HepG2 (cell line): Measurements from ENCODE around the gene CLRN3. TPM values are rescaled to one million over a fixed set of nuclear protein-coding genes. Genes with fewer than 3 reads are reported as not detected.

ENCODE experiments used
- ATAC-seq: fragments of 200-7000 bp; cut with Tn5 transposase; 3 replicates; pipeline ENCODE4 v1.9.1; 2020; ENCODE audit warnings: mild to moderate bottlenecking, moderate library complexity
- BruUV-seq: library from RNA; stranded (reverse); fragments of 400-500 nt; replicated peaks from 2 replicates; lab custom pipeline; 2021; lab: Mats Ljungman, UMichigan
- CTCF ChIA-PET: fragments of 300-600 bp; formaldehyde crosslinking; extraction: SDS; loops from one replicate; lab custom pipeline; 2021; ENCODE audit warnings: low total read pairs, inconsistent platforms, low intra/inter-chr PET ratio; lab: Yijun Ruan, JAX
- POLR2A ChIA-PET: fragments of 350-600 bp; sonication (Branson Sonifier 250); formaldehyde crosslinking; loops from one replicate; lab custom pipeline; 2020; ENCODE audit warnings: antibody characterized with exemption, inconsistent platforms; lab: Yijun Ruan, JAX
- DNase-seq: peaks from one replicate; pipeline ENCODE4 v3.0.0-alpha.2; 2015; ENCODE audit warnings: low spot score
- FAIRE-seq: peaks from 3 replicates; lab custom pipeline; 2011; peaks lifted over from hg19 to GRCh38; lab: Jason Lieb, UNC
- H2AFZ ChIP-seq: one replicate; pipeline ENCODE4 v1.6.1; 2011; ENCODE audit warnings: low read length, inconsistent platforms
- H3K27ac ChIP-seq: fragments of 300-600 bp; 3 replicates; pipeline ENCODE4 v1.8.0; 2011; ENCODE audit warnings: mixed run types, mild to moderate bottlenecking, mixed read lengths, low read length, inconsistent platforms; ENCODE audit not compliant: insufficient read depth; ENCODE audit errors: extremely low read length
- H3K27me3 ChIP-seq, 2 experiments: fragments of 200-600 bp in 1 of 2; 2 replicates in 1 of 2; 3 replicates in 1 of 2; pipeline versions ENCODE4 v1.6.0 to v1.8.0; 2011; ENCODE audit warnings: low read length in 2 of 2, mild to moderate bottlenecking in 2 of 2, moderate library complexity in 2 of 2, inconsistent platforms in 1 of 2; ENCODE audit not compliant: insufficient read depth in 2 of 2, control insufficient read depth in 1 of 2
- H3K36me3 ChIP-seq, 2 experiments: fragments of 200-600 bp in 1 of 2; replicated peaks in 1 of 2; 2 replicates in 1 of 2; 3 replicates in 1 of 2; pipeline versions ENCODE4 v1.5.1 to v1.8.0; 2011; ENCODE audit warnings: low read length in 2 of 2, inconsistent platforms in 1 of 2; ENCODE audit not compliant: insufficient read depth in 2 of 2, control insufficient read depth in 1 of 2
- H3K4me1 ChIP-seq: 2 replicates; pipeline ENCODE4 v1.5.1; 2012; ENCODE audit warnings: low read length, inconsistent platforms; ENCODE audit not compliant: insufficient read depth
- H3K4me2 ChIP-seq: 2 replicates; pipeline ENCODE4 v1.6.0; 2011; ENCODE audit warnings: low read depth, low read length, inconsistent platforms
- H3K4me3 ChIP-seq, 3 experiments: fragments of 200-600 bp in 1 of 3; sonication (generic), shearing (Covaris generic) in 1 of 3; replicated peaks in 1 of 3; 2 replicates each; pipeline ENCODE4 v1.5.1; 2011 to 2016; ENCODE audit warnings: low read length in 3 of 3, inconsistent platforms in 2 of 3, low read depth in 2 of 3, mild to moderate bottlenecking in 2 of 3, control low read depth in 1 of 3, mixed read lengths in 1 of 3; ENCODE audit not compliant: insufficient read depth in 1 of 3
- H3K79me2 ChIP-seq: one replicate; pipeline ENCODE4 v1.6.1; 2011; ENCODE audit warnings: low read length, inconsistent platforms; ENCODE audit not compliant: insufficient read depth
- H3K9ac ChIP-seq: 2 replicates; pipeline ENCODE4 v1.6.0; 2011; ENCODE audit warnings: mild to moderate bottlenecking, low read depth, low read length, inconsistent platforms; ENCODE audit not compliant: insufficient read depth
- H3K9me3 ChIP-seq: 2 replicates; pipeline ENCODE4 v1.5.1; 2012; ENCODE audit warnings: mild to moderate bottlenecking, low read length
- H4K20me1 ChIP-seq: 2 replicates; pipeline ENCODE4 v1.6.0; 2011; ENCODE audit warnings: inconsistent platforms, mild to moderate bottlenecking, low read length, moderate library complexity; ENCODE audit not compliant: insufficient read depth
- FOXM1 ChIP-seq: sonication (generic); formaldehyde crosslinking; IDR thresholded peaks from 2 replicates; pipeline ENCODE4 v1.5.0; 2020; ENCODE audit warnings: missing genetic modification reagents
- HNF4G ChIP-seq, 2 experiments: sonication (generic) in 1 of 2; formaldehyde crosslinking in 1 of 2; IDR thresholded peaks; 2 replicates each; pipeline versions ENCODE4 v1.4.0 to v1.6.1; 2011 to 2020; ENCODE audit warnings: borderline replicate concordance in 2 of 2, low read depth in 2 of 2, mild to moderate bottlenecking in 2 of 2, low read length in 1 of 2, missing genetic modification reagents in 1 of 2, moderate library complexity in 1 of 2
- NCOR1 ChIP-seq: fragments of 200-600 bp; sonication (generic); IDR thresholded peaks from 2 replicates; pipeline ENCODE4 v1.7.0; 2017; ENCODE audit warnings: antibody characterized with exemption, low read length, borderline replicate concordance
- NFAT5 ChIP-seq: sonication (generic); formaldehyde crosslinking; IDR thresholded peaks from 2 replicates; pipeline ENCODE4 v1.4.0; 2020; ENCODE audit warnings: missing genetic modification reagents
- POGZ ChIP-seq: sonication (generic); formaldehyde crosslinking; IDR thresholded peaks from 2 replicates; pipeline ENCODE4 v1.4.0; 2020; ENCODE audit warnings: mild to moderate bottlenecking, missing genetic modification reagents
- TEAD3 ChIP-seq: optimal IDR thresholded peaks from 2 replicates; pipeline ENCODE3; 2016; ENCODE audit warnings: borderline replicate concordance
- U2AF1 ChIP-seq: fragments of 200-400 bp; formaldehyde crosslinking; optimal IDR thresholded peaks from 2 replicates; pipeline ENCODE3; 2017; ENCODE audit warnings: mild to moderate bottlenecking, low read depth, low read length
- ZHX2 ChIP-seq, 2 experiments: sonication (generic) in 1 of 2; formaldehyde crosslinking in 1 of 2; IDR thresholded peaks; 2 replicates each; pipeline versions ENCODE4 v1.6.1 to v1.9.0; 2014 to 2022; ENCODE audit warnings: antibody characterized with exemption in 1 of 2, borderline replicate concordance in 1 of 2, inconsistent platforms in 1 of 2, low read depth in 1 of 2, missing genetic modification reagents in 1 of 2
- ZNF644 ChIP-seq: IDR thresholded peaks from 2 replicates; pipeline ENCODE4 v1.6.1; 2016; ENCODE audit warnings: low read depth
- ZSCAN25 ChIP-seq: sonication (generic); formaldehyde crosslinking; IDR thresholded peaks from 2 replicates; pipeline ENCODE4 v1.8.0; 2022; ENCODE audit warnings: mild to moderate bottlenecking, missing genetic modification reagents
- WGBS: methylation state at CpG from one replicate; pipeline ENCODE4 v1.1.6; 2017; ENCODE audit warnings: low lambda C conversion rate; 5-methylcytosine and 5-hydroxymethylcytosine counted together
- in situ Hi-C: cut with HindIII; loops from 2 replicates; pipeline ENCODE4 v1.10.0; 2017; ENCODE audit warnings: low pct_unique_long_range_greater_than_20kb; ENCODE audit not compliant: extremely low pct_ligation_motif_present
- intact Hi-C: fragments of 100-400 bp; cut with micrococcal nuclease; formaldehyde crosslinking; loops from one replicate; pipeline ENCODE4 v1.10.0; 2022; ENCODE audit not compliant: unreplicated experiment
- polyA plus RNA-seq, 8 experiments: library from polyadenylated mRNA; depleted of rRNA in 3 of 8; stranded (reverse) in 7 of 8; unstranded in 1 of 8; fragments of >200 nt; fragmentation: Illumina TruSeq in 4 of 8; extraction: Trizol in 4 of 8; gene quantifications; 2 replicates each; pipeline versions ENCODE4 v1.2.1 to v1.2.3, GENCODE V29; 2011 to 2016; ENCODE audit warnings: low read depth in 4 of 8, missing spikeins in 1 of 8, mixed read lengths in 1 of 8; ENCODE audit not compliant: insufficient read depth in 1 of 8
- total RNA-seq, 5 experiments: library from RNA; depleted of rRNA; stranded (reverse); fragments of >200 nt; fragmentation: Illumina TruSeq; extraction: Trizol; gene quantifications; 2 replicates each; pipeline ENCODE4 v1.2.3, GENCODE V29; 2016; ENCODE audit warnings: low read depth in 1 of 5
- TF ChIP-seq, protein P1 (sequence below): fragments of 450-650 bp; IDR thresholded peaks from 2 replicates; pipeline ENCODE4 v1.6.1; 2016

CLRN3 gene
- total and polyA plus RNA-seq, 2 of the 13 experiments (the other 11 are each of a cell fraction or from before 2014, with no cell fraction given): not detected

DNA sequence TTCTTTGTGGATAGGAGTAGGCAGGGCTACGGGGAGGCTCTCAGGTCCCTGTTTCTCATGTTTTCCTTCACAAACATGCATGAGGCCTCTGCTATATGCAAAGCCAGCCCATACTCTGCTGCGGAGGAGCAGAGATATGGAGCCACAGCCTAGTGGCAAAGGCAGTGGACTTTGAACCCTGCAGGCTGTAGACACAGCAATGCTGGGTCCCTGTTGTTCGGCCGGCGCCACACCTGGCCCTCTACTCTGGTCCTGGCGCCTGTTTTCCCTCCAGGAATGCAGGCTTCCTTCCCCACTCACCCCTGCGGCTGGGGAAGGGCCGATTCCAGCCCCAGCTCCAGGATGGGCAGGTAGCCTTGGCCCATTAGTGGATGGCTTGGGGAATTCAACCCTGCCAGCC lies 11.5 kb downstream of the CLRN3 start:
- no TSS peak for BruUV-seq
- no peaks in the 10 kb centered on the region for H3K36me3 ChIP-seq
- DNase-seq: peak; percentile 58
- no peaks in the 10 kb centered on the region for H3K9me3 ChIP-seq
- no peaks in the 10 kb centered on the region for H3K79me2 ChIP-seq
- H3K27me3 ChIP-seq: no peaks in the 10 kb centered on the region
- ChIA-PET POLR2A (no interaction called here), CTCF (no interaction called here)
- H2AFZ ChIP-seq: no peak overlapping the region
- 0% methylated on average over 7 of the region's 8 CpGs for WGBS
- no peak overlapping the region for H3K27ac ChIP-seq
- no peak overlapping the region for H3K4me3 ChIP-seq
- H3K4me1 ChIP-seq: peaks cover 14% of the 10 kb centered on the region
- intact Hi-C loops (no loop called here), in situ Hi-C loops (no loop called here)
- no peaks in the 10 kb centered on the region for H4K20me1 ChIP-seq
- peak overlapping the region; percentile 37 for H3K4me2 ChIP-seq
- peak; percentile 98 for ATAC-seq
- no peak for FAIRE-seq
- H3K9ac ChIP-seq: no peak overlapping the region
- TF ChIP-seq NCOR1 (peak; percentile 49; the same call in 1 of the 2 replicates), ZHX2 (IDR thresholded peaks at IDR 0.05; ENCODE audit: low read depth) (no peak), ZHX2 (CRISPR knock-in tag; IDR thresholded peaks at IDR 0.05; ENCODE audit: borderline replicate concordance) (no peak), POGZ (no peak), ZSCAN25 (peak; percentile 94), NFAT5 (CRISPR knock-in tag) (no peak), FOXM1 (CRISPR knock-in tag) (no peak), HNF4G (IDR thresholded peaks at IDR 0.05; ENCODE audit: borderline replicate concordance, low read depth, low read length) (peak; percentile 72), HNF4G (CRISPR knock-in tag; IDR thresholded peaks at IDR 0.05; ENCODE audit: borderline replicate concordance, low read depth) (no peak; the same call in 1 of the 2 replicates), ZNF644 (CRISPR knock-in tag) (peak; percentile 98), U2AF1 (no peak), TEAD3 (CRISPR knock-in tag) (peak; percentile 12)
- TF ChIP-seq, protein P1, sequence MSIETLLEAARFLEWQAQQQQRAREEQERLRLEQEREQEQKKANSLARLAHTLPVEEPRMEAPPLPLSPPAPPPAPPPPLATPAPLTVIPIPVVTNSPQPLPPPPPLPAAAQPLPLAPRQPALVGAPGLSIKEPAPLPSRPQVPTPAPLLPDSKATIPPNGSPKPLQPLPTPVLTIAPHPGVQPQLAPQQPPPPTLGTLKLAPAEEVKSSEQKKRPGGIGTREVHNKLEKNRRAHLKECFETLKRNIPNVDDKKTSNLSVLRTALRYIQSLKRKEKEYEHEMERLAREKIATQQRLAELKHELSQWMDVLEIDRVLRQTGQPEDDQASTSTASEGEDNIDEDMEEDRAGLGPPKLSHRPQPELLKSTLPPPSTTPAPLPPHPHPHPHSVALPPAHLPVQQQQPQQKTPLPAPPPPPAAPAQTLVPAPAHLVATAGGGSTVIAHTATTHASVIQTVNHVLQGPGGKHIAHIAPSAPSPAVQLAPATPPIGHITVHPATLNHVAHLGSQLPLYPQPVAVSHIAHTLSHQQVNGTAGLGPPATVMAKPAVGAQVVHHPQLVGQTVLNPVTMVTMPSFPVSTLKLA: no peak
